ENCODE data around the gene EXOC6.
"Not testable (repeated sequence)": the region's sequence is repeated elsewhere in the genome, so short reads cannot be mapped to it uniquely, and the experiment has no call there.

The EXOC6 gene

DNA sequence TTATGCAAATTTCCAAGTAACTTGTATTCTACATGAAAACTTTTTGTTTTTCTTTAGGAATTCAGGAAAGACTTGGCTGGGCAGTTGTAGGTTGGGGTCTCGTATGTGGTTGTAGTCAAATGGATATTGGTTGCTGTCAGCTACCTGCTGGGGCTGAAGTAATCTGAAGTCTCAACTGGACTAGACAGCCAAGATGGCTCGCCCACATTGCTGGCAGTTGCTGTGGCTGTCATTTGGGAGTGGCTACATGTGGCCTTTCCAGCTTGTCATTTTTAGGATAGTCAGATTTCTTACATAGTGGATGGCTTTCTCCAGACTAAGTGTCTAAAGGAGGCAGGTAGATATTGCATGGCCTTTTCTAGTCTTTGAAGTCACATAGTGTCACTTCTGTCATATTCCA, 32.6 kb downstream of the EXOC6 start:
- H3K4me1 ChIP-seq (ENCODE audit: insufficient read depth, low read length): peaks cover under 1% of the 10 kb centered on the region; the same call in 1 of the 2 replicates
- no peaks in the 10 kb centered on the region for H3K9me3 ChIP-seq (ENCODE audit: control insufficient read depth, insufficient read depth, low read length)
- H3K9ac ChIP-seq (ENCODE audit: low read depth, low read length): no peak overlapping the region
- H3K36me3 ChIP-seq (ENCODE audit: insufficient read depth, low read length): no peaks in the 10 kb centered on the region

GRCh38 chr10:92886334-92886961, 38.1 kb downstream of the EXOC6 start:
- no peaks in the 10 kb centered on the region for H3K9me3 ChIP-seq (ENCODE audit: control insufficient read depth, insufficient read depth, low read length)
- H3K4me1 ChIP-seq (ENCODE audit: insufficient read depth, low read length): peaks cover 10% of the 10 kb centered on the region; the same call in 1 of the 2 replicates
- H3K9ac ChIP-seq (ENCODE audit: low read depth, low read length): no peak overlapping the region

GRCh38 chr10:92890471-92890870, 42.2 kb downstream of the EXOC6 start:
- Histone ChIP-seq H3K9ac (ENCODE audit: low read depth, low read length) (no peak overlapping the region), H3K36me3 (ENCODE audit: insufficient read depth, low read length) (no peaks in the 10 kb centered on the region), H3K9me3 (ENCODE audit: control insufficient read depth, insufficient read depth, low read length) (no peaks in the 10 kb centered on the region), H3K4me1 (ENCODE audit: insufficient read depth, low read length) (peaks cover 42% of the 10 kb centered on the region)

More at GRCh38 chr10:92886334-92886961, 38.1 kb downstream of the EXOC6 start:
- no peaks in the 10 kb centered on the region for H3K36me3 ChIP-seq (ENCODE audit: insufficient read depth, low read length)

DNA sequence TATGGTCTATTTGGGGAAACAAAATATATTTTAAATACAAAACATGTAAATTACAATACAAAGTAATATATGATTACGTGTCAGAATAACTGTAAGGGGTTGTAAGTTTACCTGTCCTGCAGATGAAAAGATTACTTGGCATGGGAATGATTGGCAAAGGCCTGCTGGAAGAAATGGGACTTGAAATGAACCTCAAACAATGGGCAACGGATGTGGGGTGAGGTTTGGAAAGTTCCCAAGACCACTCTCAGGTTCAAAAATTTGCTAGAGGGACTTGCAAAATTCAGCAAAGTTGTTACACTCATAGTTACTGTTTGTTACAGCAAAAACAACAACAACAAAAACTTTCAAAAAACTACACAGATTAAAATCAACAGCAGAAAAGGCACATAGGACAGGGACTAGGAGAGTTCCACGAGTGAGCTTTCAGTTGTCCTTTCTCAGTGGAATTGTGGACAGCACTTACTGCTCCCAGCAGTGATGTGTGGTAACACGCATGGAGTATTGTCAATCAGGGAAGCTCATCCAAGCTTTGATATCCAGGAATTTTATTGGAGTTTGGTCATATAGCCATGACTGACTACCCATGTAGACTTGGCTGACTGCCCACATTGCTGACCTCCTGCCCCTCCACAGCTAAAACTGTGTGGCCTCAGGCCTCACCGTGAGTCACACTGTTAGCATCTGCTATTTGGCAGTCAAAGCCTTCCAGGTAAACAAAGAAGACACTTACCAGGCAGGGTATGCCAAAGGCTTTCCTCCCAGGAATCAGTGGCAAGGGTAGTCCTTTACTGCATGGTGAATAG, 43.8 kb downstream of the EXOC6 start:
- Histone ChIP-seq H3K9me3 (ENCODE audit: control insufficient read depth, insufficient read depth, low read length) (no peaks in the 10 kb centered on the region), H3K36me3 (ENCODE audit: insufficient read depth, low read length) (no peaks in the 10 kb centered on the region), H3K4me1 (ENCODE audit: insufficient read depth, low read length) (peaks cover 32% of the 10 kb centered on the region), H3K9ac (ENCODE audit: low read depth, low read length) (no peak overlapping the region)

DNA sequence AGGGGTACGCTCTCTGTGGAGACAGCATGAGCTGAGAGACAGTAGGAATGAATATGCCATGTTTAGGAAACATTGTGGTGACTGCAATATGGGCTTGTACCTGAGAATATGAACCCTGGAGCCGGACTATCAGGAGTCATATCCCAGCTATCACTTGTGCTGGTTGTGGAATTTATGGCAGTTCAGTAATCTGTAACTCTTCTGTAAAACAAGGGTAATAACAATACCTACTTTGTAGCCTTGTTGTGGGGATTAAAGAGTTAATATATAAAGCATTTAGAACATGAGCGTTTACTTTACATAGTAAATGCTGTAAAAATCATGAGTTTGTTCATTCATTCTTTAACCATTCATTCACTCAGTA, 44.4 kb downstream of the EXOC6 start:
- Histone ChIP-seq H3K9me3 (ENCODE audit: control insufficient read depth, insufficient read depth, low read length) (no peaks in the 10 kb centered on the region), H3K4me1 (ENCODE audit: insufficient read depth, low read length) (peaks cover 32% of the 10 kb centered on the region), H3K36me3 (ENCODE audit: insufficient read depth, low read length) (no peaks in the 10 kb centered on the region), H3K9ac (ENCODE audit: low read depth, low read length) (no peak overlapping the region)

DNA sequence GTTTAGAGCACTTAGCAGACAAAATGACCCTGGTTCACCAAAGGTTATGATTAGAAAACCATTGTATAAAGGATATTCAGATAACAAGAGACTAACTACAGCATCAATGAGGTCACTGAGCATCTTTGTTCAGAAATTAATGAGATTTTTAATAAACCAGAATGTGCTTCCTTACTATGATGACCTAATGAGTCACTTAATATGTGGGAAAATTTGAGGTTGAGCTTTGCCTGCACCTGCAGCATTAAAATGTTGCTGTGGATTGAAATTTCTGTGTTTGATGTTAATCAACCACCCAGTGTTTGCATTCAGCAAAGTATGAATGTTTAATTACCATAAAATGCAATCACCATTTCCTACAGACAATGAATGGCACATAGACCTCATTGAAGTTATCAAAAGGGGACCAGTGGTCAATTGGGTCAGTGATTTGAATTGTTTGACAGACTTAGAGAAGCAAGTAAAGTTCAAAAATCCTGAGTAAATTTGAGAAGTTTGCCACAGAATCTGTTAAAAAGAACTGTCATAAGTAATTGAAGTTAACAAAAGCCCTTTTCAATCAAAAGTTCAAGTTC, 45.8 kb downstream of the EXOC6 start:
- peaks cover 38% of the 10 kb centered on the region for H3K4me1 ChIP-seq (ENCODE audit: insufficient read depth, low read length)

DNA sequence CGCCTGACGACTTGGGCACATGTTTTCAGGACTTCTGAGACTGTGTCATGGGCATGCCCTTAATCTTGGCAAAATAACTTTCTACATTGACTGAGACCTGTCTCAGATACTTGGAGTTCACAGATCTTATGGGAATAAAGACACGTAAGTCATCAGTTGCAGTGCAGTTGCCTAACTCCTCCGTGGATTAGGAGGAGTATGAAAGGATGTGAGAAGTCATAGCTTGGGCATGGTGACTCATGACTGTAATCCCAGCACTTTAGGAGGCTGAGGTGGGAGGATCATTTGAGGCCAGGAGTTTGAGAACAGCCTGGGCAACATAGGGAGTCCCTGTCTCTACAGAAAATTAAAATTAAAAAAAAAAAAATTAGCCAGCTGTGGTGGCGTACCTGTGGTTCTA, 49.6 kb downstream of the EXOC6 start:
- H3K4me1 ChIP-seq (ENCODE audit: insufficient read depth, low read length): peaks cover 32% of the 10 kb centered on the region

More for the DNA sequence above, 45.8 kb downstream of the EXOC6 start:
- Histone ChIP-seq H3K9ac (ENCODE audit: low read depth, low read length) (no peak overlapping the region), H3K9me3 (ENCODE audit: control insufficient read depth, insufficient read depth, low read length) (no peaks in the 10 kb centered on the region), H3K36me3 (ENCODE audit: insufficient read depth, low read length) (no peaks in the 10 kb centered on the region)

DNA sequence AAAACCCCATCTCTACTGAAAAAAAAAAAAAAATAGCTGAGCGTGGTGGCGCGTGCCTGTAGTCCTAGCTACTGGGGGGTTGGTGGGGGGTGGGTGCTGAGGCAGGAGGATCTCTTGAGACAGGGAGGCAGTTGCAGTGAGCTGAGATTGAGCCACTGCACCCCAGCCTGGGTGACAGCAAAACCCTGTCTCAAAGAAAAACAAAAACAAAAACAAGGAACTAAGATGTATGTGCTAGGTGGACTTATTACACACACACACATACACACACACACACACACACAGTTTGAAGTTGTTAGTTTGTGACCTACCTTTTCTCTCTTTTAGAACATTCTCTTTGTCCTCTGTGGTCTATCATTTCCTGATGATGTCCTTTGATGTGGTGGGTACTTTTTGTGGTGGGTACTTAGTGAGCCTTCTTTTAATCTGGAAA, 53.5 kb downstream of the EXOC6 start:
- H3K4me1 ChIP-seq (ENCODE audit: insufficient read depth, low read length): peaks cover 9% of the 10 kb centered on the region; the same call in 1 of the 2 replicates
- H3K36me3 ChIP-seq (ENCODE audit: insufficient read depth, low read length): no peaks in the 10 kb centered on the region
- H3K9me3 ChIP-seq (ENCODE audit: control insufficient read depth, insufficient read depth, low read length): no peaks in the 10 kb centered on the region
- H3K9ac ChIP-seq (ENCODE audit: low read depth, low read length): no peak overlapping the region

More for the DNA sequence above, 49.6 kb downstream of the EXOC6 start:
- no peak overlapping the region for H3K9ac ChIP-seq (ENCODE audit: low read depth, low read length)
- no peaks in the 10 kb centered on the region for H3K9me3 ChIP-seq (ENCODE audit: control insufficient read depth, insufficient read depth, low read length)
- H3K36me3 ChIP-seq (ENCODE audit: insufficient read depth, low read length): no peaks in the 10 kb centered on the region

DNA sequence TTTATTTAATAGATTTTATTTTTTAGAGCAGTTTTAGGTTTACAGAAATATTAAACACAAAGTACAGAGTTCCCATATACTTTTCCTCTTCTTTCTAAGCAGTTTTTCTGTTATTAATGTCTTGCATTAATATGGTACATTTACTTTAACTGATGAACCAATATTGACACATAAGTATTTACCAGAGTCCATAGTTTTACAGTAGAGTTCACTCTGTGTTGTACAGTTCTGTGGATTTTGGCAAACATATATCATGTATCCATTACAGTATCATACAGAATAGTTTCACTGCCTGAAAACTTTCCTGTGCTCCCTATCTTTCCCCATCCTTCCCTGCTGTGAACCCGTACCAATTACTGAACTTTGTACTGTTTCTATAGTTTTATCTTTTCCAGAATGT, 55.3 kb downstream of the EXOC6 start:
- H3K9me3 ChIP-seq (ENCODE audit: control insufficient read depth, insufficient read depth, low read length): no peaks in the 10 kb centered on the region
- H3K4me1 ChIP-seq (ENCODE audit: insufficient read depth, low read length): peaks cover 8% of the 10 kb centered on the region; the same call in 1 of the 2 replicates
- no peak overlapping the region for H3K9ac ChIP-seq (ENCODE audit: low read depth, low read length)
- no peaks in the 10 kb centered on the region for H3K36me3 ChIP-seq (ENCODE audit: insufficient read depth, low read length)

- H3K9ac ChIP-seq (ENCODE audit: low read depth, low read length): no peak overlapping the region
- H3K36me3 ChIP-seq (ENCODE audit: insufficient read depth, low read length): no peaks in the 10 kb centered on the region
- H3K9me3 ChIP-seq (ENCODE audit: control insufficient read depth, insufficient read depth, low read length): no peaks in the 10 kb centered on the region
- H3K4me1 ChIP-seq (ENCODE audit: insufficient read depth, low read length): no peaks in the 10 kb centered on the region
Measured at GRCh38 chr10:92907280-92907679, 59.0 kb downstream of the EXOC6 start.

DNA sequence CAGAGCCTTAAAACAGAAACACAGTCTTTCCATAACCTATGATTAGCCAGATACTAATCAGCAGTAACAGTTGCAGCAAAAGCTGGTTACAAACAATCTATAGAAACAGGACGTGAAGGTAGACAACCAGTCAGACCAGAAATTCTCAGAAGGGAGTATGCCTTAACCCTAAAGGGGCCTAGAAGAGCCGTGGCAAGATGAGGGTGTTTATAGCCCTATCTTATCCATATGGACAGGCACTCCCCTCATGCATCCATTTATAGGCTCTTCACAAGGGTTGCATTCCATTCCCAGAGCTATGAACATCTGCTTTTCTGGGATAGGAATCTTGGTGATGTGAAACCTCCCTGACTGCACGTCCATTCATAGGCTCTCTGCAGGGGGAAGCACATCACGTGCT, 64.3 kb downstream of the EXOC6 start:
- not testable (repeated sequence) for H3K4me1 ChIP-seq (ENCODE audit: insufficient read depth, low read length); H3K36me3 ChIP-seq (ENCODE audit: insufficient read depth, low read length); H3K9ac ChIP-seq (ENCODE audit: low read depth, low read length); H3K9me3 ChIP-seq (ENCODE audit: control insufficient read depth, insufficient read depth, low read length)

DNA sequence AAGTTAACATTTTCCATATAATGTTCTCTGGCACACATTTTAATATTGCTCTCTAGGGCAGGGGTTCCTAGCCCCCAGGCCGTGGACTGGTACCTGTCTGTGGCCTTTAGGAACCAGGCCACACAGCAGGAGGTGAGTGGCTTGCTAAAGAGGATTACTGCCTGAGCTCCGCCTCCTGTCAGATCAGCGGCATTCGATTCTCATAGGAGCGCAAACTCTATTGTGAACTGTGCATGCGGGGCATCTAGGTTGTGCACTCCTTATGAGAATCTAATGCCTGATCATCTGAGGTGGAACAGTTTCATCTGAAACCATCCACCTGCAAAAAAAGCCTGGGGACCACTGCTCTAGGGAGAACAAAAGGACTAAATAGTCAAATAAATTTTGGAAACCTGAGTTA, 65.7 kb downstream of the EXOC6 start:
- Histone ChIP-seq H3K9ac (ENCODE audit: low read depth, low read length) (no peak overlapping the region), H3K4me1 (ENCODE audit: insufficient read depth, low read length) (peaks cover 10% of the 10 kb centered on the region), H3K36me3 (ENCODE audit: insufficient read depth, low read length) (no peaks in the 10 kb centered on the region), H3K9me3 (ENCODE audit: control insufficient read depth, insufficient read depth, low read length) (no peaks in the 10 kb centered on the region)

DNA sequence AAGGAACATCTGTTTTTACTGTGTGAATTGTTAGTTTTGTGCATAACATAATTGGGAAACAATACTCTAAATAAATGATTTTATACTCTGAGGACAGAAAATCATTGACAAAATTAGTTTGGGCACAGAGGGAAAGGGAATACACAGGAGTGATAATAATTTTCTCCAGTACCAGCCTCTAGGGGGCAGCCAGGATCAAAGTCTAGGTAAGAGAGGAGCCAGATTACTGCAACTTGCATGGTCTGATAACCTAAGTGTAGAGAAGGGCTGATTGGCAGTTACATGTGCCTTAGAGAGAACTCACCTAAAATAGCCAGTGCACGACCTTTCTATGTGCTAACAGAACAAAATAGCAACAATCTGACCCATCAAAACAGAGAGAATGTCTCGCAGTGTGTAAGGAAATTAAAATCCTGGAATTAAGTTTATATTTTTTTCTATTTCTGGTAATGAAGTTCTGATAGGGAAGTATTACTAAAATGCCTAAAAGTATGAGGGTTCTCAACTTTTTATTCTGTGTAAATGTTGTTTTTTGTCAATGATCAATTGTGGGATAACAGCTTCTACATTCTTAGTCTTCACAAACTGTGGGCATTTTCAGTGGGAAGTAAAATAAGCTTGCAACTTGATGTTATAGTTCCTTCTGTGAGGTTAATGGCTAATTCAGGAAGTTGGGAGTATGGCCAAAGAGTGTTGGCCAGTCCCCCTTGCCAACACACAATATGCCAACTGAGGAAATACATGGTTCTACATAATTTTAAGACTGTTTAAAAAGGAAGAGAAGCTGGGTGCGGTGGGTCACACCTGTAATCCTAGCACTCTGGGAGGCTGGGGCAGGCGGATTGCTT, 66.4 kb downstream of the EXOC6 start:
- Histone ChIP-seq H3K4me1 (ENCODE audit: insufficient read depth, low read length) (peaks cover 10% of the 10 kb centered on the region), H3K9ac (ENCODE audit: low read depth, low read length) (no peak overlapping the region), H3K9me3 (ENCODE audit: control insufficient read depth, insufficient read depth, low read length) (no peaks in the 10 kb centered on the region), H3K36me3 (ENCODE audit: insufficient read depth, low read length) (no peaks in the 10 kb centered on the region)

GRCh38 chr10:92915892-92916291, 67.6 kb downstream of the EXOC6 start:
- Histone ChIP-seq H3K4me1 (ENCODE audit: insufficient read depth, low read length) (peaks cover 10% of the 10 kb centered on the region), H3K9ac (ENCODE audit: low read depth, low read length) (no peak overlapping the region), H3K9me3 (ENCODE audit: control insufficient read depth, insufficient read depth, low read length) (no peaks in the 10 kb centered on the region; the same call in 1 of the 2 replicates), H3K36me3 (ENCODE audit: insufficient read depth, low read length) (no peaks in the 10 kb centered on the region)
